Measurements from ENCODE around the gene CSAD. TPM values are rescaled to one million over a fixed set of nuclear protein-coding genes. Genes with fewer than 3 reads are reported as not detected.

CSAD gene
- total RNA-seq, 1 donor, result 9.4 TPM

- H3K4me2 ChIP-seq (ENCODE audit: insufficient read depth, low read length), result no peak overlapping the region
- no peaks in the 10 kb centered on the region for H3K27me3 ChIP-seq (ENCODE audit: insufficient read depth, low read length)
- TF ChIP-seq, protein P1, sequence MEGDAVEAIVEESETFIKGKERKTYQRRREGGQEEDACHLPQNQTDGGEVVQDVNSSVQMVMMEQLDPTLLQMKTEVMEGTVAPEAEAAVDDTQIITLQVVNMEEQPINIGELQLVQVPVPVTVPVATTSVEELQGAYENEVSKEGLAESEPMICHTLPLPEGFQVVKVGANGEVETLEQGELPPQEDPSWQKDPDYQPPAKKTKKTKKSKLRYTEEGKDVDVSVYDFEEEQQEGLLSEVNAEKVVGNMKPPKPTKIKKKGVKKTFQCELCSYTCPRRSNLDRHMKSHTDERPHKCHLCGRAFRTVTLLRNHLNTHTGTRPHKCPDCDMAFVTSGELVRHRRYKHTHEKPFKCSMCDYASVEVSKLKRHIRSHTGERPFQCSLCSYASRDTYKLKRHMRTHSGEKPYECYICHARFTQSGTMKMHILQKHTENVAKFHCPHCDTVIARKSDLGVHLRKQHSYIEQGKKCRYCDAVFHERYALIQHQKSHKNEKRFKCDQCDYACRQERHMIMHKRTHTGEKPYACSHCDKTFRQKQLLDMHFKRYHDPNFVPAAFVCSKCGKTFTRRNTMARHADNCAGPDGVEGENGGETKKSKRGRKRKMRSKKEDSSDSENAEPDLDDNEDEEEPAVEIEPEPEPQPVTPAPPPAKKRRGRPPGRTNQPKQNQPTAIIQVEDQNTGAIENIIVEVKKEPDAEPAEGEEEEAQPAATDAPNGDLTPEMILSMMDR (IDR thresholded peaks at IDR 0.05; ENCODE audit: extremely low read depth, low read depth, low read length), result peak; percentile 86
- H3K9me3 ChIP-seq (ENCODE audit: low read depth, low read length), result no peaks in the 10 kb centered on the region
- no peak overlapping the region for H3K4me3 ChIP-seq (ENCODE audit: insufficient read depth, low read length)
- H3K79me2 ChIP-seq (ENCODE audit: insufficient read depth, low read length), result peaks cover 4% of the 10 kb centered on the region
- peaks cover 6% of the 10 kb centered on the region for H3K4me1 ChIP-seq (ENCODE audit: insufficient read depth, low read length)
- peaks cover 46% of the 10 kb centered on the region for H3K36me3 ChIP-seq (ENCODE audit: insufficient read depth, low read length)
- peak; percentile 98 for DNase-seq (ENCODE audit: insufficient read length, low spot score, missing footprints)
- no peak overlapping the region for H3K27ac ChIP-seq (ENCODE audit: low read depth, low read length)
- peaks cover 10% of the 10 kb centered on the region for H4K20me1 ChIP-seq (ENCODE audit: insufficient read depth, low read length)
- no peak overlapping the region for H2AFZ ChIP-seq (ENCODE audit: low read length)
Observed at GRCh38 chr12:53190108-53190729, 9.5 kb upstream of the CSAD start.

DNA sequence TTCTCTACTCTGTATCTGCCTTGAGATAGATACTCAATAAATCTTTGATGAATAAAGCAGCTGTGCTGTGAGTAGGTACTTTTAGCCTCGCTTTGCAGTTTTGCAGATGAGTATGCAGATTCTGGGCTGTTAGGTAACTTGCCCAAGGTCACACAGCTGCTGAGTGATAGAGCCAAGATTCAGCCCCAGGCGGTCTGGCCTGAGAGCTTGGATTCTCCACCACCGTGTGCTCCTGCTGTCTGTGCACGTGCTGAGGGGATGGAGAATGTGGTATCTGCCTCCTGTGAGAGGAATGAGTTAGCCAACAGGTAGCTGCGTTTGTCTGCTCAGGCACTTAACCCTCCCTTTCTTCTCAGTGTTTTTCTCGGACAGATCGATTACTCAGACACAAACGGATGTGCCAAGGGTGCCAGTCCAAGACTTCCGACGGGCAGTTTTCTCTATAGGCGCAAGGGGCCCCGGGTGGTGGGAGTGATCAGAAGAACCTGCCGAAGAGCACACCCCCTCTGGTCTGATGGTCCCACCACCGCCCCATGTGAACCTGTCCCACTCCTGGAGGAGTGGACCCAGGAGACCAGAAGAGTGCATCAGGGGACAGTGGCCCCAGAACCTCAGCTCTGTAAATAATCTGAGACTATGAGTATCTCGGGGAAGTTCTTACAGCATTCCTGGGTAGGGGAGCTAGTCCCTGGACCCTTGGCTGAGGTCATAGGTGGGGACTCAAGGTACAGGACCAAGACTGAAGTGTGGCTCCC is 6.6 kb upstream of the CSAD start:
- Histone ChIP-seq H3K4me3 (ENCODE audit: insufficient read depth, low read length) (no peak overlapping the region), H3K4me1 (ENCODE audit: insufficient read depth, low read length) (peaks cover 21% of the 10 kb centered on the region), H3K27me3 (ENCODE audit: insufficient read depth, low read length) (no peaks in the 10 kb centered on the region), H3K9me3 (ENCODE audit: low read depth, low read length) (no peaks in the 10 kb centered on the region), H3K27ac (ENCODE audit: low read depth, low read length) (no peak overlapping the region), H3K4me2 (ENCODE audit: insufficient read depth, low read length) (no peak overlapping the region), H4K20me1 (ENCODE audit: insufficient read depth, low read length) (peaks cover 27% of the 10 kb centered on the region), H3K79me2 (ENCODE audit: insufficient read depth, low read length) (peaks cover 31% of the 10 kb centered on the region), H2AFZ (ENCODE audit: low read length) (no peak overlapping the region), H3K36me3 (ENCODE audit: insufficient read depth, low read length) (peaks cover 71% of the 10 kb centered on the region)
- no peak for DNase-seq (ENCODE audit: insufficient read length, low spot score, missing footprints)
- TF ChIP-seq, protein P1 (IDR thresholded peaks at IDR 0.05; ENCODE audit: extremely low read depth, low read depth, low read length), result no peak

- DNase-seq (ENCODE audit: insufficient read length, low spot score, missing footprints), result no peak
- no peak overlapping the region for H3K4me3 ChIP-seq (ENCODE audit: insufficient read depth, low read length)
- H2AFZ ChIP-seq (ENCODE audit: low read length), result no peak overlapping the region
- no peak overlapping the region for H3K4me2 ChIP-seq (ENCODE audit: insufficient read depth, low read length)
- TF ChIP-seq, protein P1 (IDR thresholded peaks at IDR 0.05; ENCODE audit: extremely low read depth, low read depth, low read length), result no peak
- no peaks in the 10 kb centered on the region for H3K27me3 ChIP-seq (ENCODE audit: insufficient read depth, low read length)
- peaks cover 37% of the 10 kb centered on the region for H3K79me2 ChIP-seq (ENCODE audit: insufficient read depth, low read length)
- H3K4me1 ChIP-seq (ENCODE audit: insufficient read depth, low read length), result peaks cover 27% of the 10 kb centered on the region
- no peaks in the 10 kb centered on the region for H3K9me3 ChIP-seq (ENCODE audit: low read depth, low read length)
- H3K27ac ChIP-seq (ENCODE audit: low read depth, low read length), result no peak overlapping the region
- peaks cover 76% of the 10 kb centered on the region for H3K36me3 ChIP-seq (ENCODE audit: insufficient read depth, low read length)
- peaks cover 32% of the 10 kb centered on the region for H4K20me1 ChIP-seq (ENCODE audit: insufficient read depth, low read length)
Observed at GRCh38 chr12:53186745-53187144, 6.0 kb upstream of the CSAD start.

DNA sequence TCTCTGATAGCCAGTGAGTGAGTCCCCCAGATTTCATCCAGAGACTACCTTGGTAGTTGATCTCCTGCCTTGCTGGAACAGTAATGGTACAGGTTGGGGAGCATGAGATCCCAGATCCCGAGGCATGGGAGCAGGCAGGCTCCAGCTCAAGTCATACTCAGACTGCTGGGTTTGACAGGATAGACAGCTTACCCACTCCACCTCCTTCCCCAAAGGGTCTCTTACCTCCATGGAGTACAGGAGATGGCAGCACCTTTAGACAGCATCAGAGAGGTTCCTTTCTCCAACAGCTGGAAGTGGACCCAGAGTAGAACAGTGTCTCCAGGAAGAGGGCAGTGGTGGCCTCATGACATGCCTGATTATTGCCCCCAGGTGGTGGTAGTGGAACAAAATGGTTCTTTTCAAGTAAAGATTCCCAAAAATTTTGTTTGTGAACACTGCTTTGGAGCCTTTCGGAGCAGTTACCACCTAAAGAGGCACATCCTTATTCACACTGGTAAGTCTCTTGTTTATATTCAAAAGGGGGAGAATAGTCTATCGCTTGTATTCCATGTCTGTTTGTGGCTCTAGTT is 4.9 kb upstream of the CSAD start:
- peaks cover 33% of the 10 kb centered on the region for H3K4me1 ChIP-seq (ENCODE audit: insufficient read depth, low read length)
- no peak overlapping the region for H3K27ac ChIP-seq (ENCODE audit: low read depth, low read length)
- H3K79me2 ChIP-seq (ENCODE audit: insufficient read depth, low read length), result peaks cover 40% of the 10 kb centered on the region
- H3K4me2 ChIP-seq (ENCODE audit: insufficient read depth, low read length), result no peak overlapping the region
- H2AFZ ChIP-seq (ENCODE audit: low read length), result no peak overlapping the region
- H4K20me1 ChIP-seq (ENCODE audit: insufficient read depth, low read length), result peaks cover 34% of the 10 kb centered on the region
- H3K4me3 ChIP-seq (ENCODE audit: insufficient read depth, low read length), result no peak overlapping the region
- DNase-seq (ENCODE audit: insufficient read length, low spot score, missing footprints), result no peak
- peaks cover 67% of the 10 kb centered on the region for H3K36me3 ChIP-seq (ENCODE audit: insufficient read depth, low read length)
- TF ChIP-seq, protein P1 (IDR thresholded peaks at IDR 0.05; ENCODE audit: extremely low read depth, low read depth, low read length), result no peak
- H3K9me3 ChIP-seq (ENCODE audit: low read depth, low read length), result no peaks in the 10 kb centered on the region
- no peaks in the 10 kb centered on the region for H3K27me3 ChIP-seq (ENCODE audit: insufficient read depth, low read length)
